Right atrium auricular region (tissue), 2 donors: ENCODE results near the gene UNK. TPM values are rescaled to one million over a fixed set of nuclear protein-coding genes. Genes with fewer than 3 reads are reported as not detected.

Experiments
- DNase-seq: peaks from one replicate; pipeline ENCODE4 v3.0.0-alpha.2; 2019; ENCODE audit warnings: low spot score
- H3K27ac ChIP-seq, 2 donors: fragments of 200-600 bp; sonication (generic); 1 replicate in 1 of 2; 2 replicates in 1 of 2; pipeline ENCODE4 v1.5.1; 2016 to 2019
- H3K27me3 ChIP-seq, 2 donors: fragments of 200-600 bp; sonication (generic); one replicate each; pipeline versions ENCODE4 v1.5.1 to v1.6.0; 2017 to 2019
- H3K36me3 ChIP-seq: fragments of 200-600 bp; sonication (generic); one replicate; pipeline ENCODE4 v1.5.1; 2016
- H3K4me1 ChIP-seq, 2 donors: fragments of 200-600 bp; sonication (generic); one replicate each; pipeline versions ENCODE4 v1.5.1 to v1.6.0; 2017 to 2019
- H3K4me3 ChIP-seq, 2 donors: fragments of 200-600 bp; sonication (generic); 1 replicate in 1 of 2; 2 replicates in 1 of 2; pipeline ENCODE4 v1.5.1; 2017 to 2019; ENCODE audit warnings: mild to moderate bottlenecking in 1 of 2, moderate library complexity in 1 of 2
- H3K9me3 ChIP-seq, 2 donors: fragments of 200-600 bp; sonication (generic); one replicate each; pipeline ENCODE4 v1.5.1; 2019
- total RNA-seq, 2 donors: library from RNA; depleted of rRNA; stranded (reverse); fragments of >200 nt; gene quantifications; one replicate each; pipeline ENCODE4 v1.1.0, GENCODE V29; 2016
- TF ChIP-seq, protein P1 (sequence below), 2 donors: fragments of 200-600 bp; sonication (generic); IDR thresholded peaks; one replicate each; pipeline ENCODE4 v1.5.1; 2019; ENCODE audit warnings: antibody characterized with exemption in 2 of 2

The UNK gene, protein sequence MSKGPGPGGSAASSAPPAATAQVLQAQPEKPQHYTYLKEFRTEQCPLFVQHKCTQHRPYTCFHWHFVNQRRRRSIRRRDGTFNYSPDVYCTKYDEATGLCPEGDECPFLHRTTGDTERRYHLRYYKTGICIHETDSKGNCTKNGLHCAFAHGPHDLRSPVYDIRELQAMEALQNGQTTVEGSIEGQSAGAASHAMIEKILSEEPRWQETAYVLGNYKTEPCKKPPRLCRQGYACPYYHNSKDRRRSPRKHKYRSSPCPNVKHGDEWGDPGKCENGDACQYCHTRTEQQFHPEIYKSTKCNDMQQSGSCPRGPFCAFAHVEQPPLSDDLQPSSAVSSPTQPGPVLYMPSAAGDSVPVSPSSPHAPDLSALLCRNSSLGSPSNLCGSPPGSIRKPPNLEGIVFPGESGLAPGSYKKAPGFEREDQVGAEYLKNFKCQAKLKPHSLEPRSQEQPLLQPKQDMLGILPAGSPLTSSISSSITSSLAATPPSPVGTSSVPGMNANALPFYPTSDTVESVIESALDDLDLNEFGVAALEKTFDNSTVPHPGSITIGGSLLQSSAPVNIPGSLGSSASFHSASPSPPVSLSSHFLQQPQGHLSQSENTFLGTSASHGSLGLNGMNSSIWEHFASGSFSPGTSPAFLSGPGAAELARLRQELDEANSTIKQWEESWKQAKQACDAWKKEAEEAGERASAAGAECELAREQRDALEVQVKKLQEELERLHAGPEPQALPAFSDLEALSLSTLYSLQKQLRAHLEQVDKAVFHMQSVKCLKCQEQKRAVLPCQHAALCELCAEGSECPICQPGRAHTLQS
- total RNA-seq = 10 to 100 TPM; 18.8 to 25.3 TPM

DNA sequence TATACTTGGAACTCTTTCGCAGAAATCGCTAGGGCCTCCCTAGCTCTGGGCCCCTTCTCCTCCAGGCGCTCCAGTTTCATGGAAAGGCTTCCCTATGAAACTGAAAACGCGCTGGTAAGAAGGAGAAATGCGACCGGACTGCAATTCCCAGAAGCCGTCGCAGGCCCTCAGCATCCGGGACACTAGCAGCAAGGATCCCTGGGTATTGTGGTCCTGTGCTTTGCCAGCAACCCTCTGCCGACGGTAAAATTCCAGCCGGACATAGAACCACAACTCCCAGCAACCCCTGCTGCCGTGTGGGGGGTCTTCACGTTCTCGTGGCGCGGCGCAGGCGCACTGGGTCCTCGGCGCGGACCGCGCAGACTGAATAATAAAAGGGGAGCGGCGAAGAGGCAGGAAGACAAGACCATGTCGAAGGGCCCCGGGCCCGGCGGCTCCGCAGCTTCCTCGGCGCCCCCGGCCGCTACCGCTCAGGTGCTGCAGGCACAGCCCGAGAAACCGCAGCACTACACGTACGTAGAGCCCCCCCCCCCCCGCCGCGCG, at the start of gene UNK:
Gene UNK, plus strand, starts transcription at position 334 of the 543 bp plus-strand sequence. Its CDS starts 75 bp downstream, at position 409.
- Histone ChIP-seq H3K27ac (peak within 1 kb of the TSS; percentile 100), H3K9me3 (no peaks in the 10 kb centered on the region), H3K4me1 (peaks cover 0 to 40% of the 10 kb centered on the region in 2 donors), H3K36me3 (no peaks in the 10 kb centered on the region), H3K27me3 (no peaks in the 10 kb centered on the region), H3K4me3 (peak within 1 kb of the TSS; percentile 71 to 79)
- DNase-seq = peak; percentile 99
- TF ChIP-seq, protein P1, sequence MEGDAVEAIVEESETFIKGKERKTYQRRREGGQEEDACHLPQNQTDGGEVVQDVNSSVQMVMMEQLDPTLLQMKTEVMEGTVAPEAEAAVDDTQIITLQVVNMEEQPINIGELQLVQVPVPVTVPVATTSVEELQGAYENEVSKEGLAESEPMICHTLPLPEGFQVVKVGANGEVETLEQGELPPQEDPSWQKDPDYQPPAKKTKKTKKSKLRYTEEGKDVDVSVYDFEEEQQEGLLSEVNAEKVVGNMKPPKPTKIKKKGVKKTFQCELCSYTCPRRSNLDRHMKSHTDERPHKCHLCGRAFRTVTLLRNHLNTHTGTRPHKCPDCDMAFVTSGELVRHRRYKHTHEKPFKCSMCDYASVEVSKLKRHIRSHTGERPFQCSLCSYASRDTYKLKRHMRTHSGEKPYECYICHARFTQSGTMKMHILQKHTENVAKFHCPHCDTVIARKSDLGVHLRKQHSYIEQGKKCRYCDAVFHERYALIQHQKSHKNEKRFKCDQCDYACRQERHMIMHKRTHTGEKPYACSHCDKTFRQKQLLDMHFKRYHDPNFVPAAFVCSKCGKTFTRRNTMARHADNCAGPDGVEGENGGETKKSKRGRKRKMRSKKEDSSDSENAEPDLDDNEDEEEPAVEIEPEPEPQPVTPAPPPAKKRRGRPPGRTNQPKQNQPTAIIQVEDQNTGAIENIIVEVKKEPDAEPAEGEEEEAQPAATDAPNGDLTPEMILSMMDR (IDR thresholded peaks at IDR 0.05) = peak in 1 of 2 donors; percentile 14

DNA sequence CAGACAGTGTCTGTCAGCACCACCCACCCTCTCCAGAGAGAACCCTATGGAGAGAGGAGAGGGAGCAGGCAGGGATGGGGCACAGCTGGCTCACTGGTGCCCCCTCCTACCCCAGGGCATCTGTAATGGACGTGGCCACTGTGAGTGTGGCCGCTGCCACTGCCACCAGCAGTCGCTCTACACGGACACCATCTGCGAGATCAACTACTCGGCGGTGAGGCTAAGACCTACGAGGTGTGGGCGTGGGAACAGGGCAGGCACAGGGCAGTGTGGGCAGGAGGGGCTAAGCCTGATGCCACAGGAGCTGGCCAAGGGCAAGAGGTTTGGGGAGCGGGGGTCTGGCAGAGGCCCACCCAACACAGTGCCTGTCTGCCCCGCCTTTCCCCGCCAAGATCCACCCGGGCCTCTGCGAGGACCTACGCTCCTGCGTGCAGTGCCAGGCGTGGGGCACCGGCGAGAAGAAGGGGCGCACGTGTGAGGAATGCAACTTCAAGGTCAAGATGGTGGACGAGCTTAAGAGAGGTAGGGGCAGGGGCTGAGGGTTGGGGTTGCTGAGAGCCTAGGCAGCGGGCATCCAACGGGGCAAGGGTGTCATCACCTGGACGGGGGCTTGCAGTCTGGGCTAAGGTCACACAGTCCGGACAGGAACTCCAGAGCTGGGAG, 48.3 kb upstream of the UNK start:
- no peaks in the 10 kb centered on the region for H3K27me3 ChIP-seq
- no peaks in the 10 kb centered on the region for H3K9me3 ChIP-seq
- TF ChIP-seq, protein P1 (IDR thresholded peaks at IDR 0.05) = no peak
- peaks cover 0 to 6% of the 10 kb centered on the region in 2 donors for H3K4me1 ChIP-seq
- H3K36me3 ChIP-seq = no peaks in the 10 kb centered on the region
- no peak for DNase-seq
- H3K27ac ChIP-seq = no peak overlapping the region
- no peak overlapping the region for H3K4me3 ChIP-seq

DNA sequence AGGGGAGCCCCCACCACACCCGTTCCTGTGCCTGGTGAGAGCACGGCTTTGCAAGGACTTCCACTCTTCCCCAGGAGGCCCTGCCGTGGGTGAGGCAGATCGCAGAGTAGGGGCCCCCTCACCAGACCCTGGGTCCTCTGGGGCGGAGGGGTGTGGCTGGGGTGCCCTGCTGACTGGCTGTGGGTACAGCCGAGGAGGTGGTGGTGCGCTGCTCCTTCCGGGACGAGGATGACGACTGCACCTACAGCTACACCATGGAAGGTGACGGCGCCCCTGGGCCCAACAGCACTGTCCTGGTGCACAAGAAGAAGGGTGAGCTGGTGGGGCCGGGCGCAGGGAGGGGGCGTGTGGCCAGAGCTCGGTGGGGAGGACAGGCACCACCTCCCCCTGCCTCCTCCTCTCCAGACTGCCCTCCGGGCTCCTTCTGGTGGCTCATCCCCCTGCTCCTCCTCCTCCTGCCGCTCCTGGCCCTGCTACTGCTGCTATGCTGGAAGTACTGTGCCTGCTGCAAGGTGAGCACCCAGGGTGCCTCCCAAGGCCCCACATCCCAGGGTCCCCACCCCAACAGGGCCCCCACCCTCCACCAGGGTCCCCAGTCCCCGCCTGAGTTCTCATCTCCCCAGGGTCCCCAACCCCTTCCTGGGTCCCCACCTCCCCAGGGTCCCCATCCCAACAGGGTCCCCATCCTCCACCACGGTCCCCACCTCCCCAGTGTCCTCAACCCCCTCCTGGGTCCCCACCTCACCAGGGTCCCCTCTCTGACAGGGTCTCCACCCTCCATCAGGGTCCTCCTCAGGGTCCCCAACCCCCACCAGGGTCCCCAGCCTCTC, 47.3 kb upstream of the UNK start:
- TF ChIP-seq, protein P1 (IDR thresholded peaks at IDR 0.05) = no peak
- H3K27me3 ChIP-seq = no peaks in the 10 kb centered on the region
- no peaks in the 10 kb centered on the region for H3K9me3 ChIP-seq
- no peaks in the 10 kb centered on the region for H3K36me3 ChIP-seq
- peaks cover 0 to 6% of the 10 kb centered on the region in 2 donors for H3K4me1 ChIP-seq
- DNase-seq = no peak
- H3K4me3 ChIP-seq = no peak overlapping the region
- H3K27ac ChIP-seq = no peak overlapping the region

DNA sequence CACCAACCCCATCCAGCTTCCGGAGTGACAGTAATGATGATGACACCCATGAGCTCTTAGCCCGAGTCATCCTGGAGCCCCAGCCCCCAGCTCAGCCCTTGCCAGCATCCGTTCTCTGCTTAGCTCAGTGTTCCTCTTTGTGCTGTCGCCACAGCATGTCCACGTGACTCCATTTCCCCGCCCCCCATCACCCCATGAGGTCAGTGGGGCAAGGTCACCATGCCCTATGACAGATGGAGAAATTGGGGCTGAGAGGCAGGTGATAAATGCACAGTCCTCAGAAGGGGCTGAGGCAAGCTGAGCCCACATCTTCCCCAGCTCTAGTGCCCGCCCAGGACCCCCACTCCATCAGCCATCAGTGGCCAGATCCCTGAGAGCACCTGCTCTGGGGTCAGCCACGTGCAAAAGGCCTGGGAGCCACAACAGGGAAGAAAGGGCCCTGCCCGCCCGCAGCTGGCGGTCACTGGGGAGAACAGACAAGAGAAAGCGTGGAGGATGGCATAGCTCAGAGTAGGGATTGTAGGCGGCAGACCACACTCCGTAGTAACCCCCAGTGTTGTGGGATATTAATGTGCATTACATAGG, 46.3 kb upstream of the UNK start:
- DNase-seq = peak; percentile 65
- peaks cover 0 to 6% of the 10 kb centered on the region in 2 donors for H3K4me1 ChIP-seq
- TF ChIP-seq, protein P1 (IDR thresholded peaks at IDR 0.05) = no peak
- H3K27me3 ChIP-seq = no peaks in the 10 kb centered on the region
- H3K9me3 ChIP-seq = no peaks in the 10 kb centered on the region
- no peak overlapping the region for H3K4me3 ChIP-seq
- no peak overlapping the region for H3K27ac ChIP-seq
- no peaks in the 10 kb centered on the region for H3K36me3 ChIP-seq
